ENCODE results near the gene FOXP3. TPM values are rescaled to one million over a fixed set of nuclear protein-coding genes. Genes with fewer than 3 reads are reported as not detected.

The FOXP3 gene
- polyA plus RNA-seq, 1 of the 3 experiments (the other 2 are of a cell fraction), result 0.12 TPM

- Histone ChIP-seq H2AFZ (ENCODE audit: low read depth) (no peak overlapping the region), H3K79me2 (ENCODE audit: insufficient read depth) (no peaks in the 10 kb centered on the region), H3K36me3 (replicated peaks in 1 of 2; ENCODE audit: control insufficient read depth in 1 of 2, insufficient read depth in 2 of 2, low read length in 1 of 2) (no peaks in the 10 kb centered on the region), H4K20me1 (ENCODE audit: insufficient read depth) (no peaks in the 10 kb centered on the region), H3K4me2 (no peak overlapping the region), H3K27ac (ENCODE audit: low read depth in 2 of 2, low read length in 1 of 2) (no peak overlapping the region), H3K4me3 (ENCODE audit: low read depth in 2 of 2, low read length in 1 of 2) (no peak overlapping the region), H3K27me3 (ENCODE audit: insufficient read depth) (peaks cover 18% of the 10 kb centered on the region; the same call in 1 of the 2 replicates), H3K9me3 (no peaks in the 10 kb centered on the region), H3K9me2 (no peaks in the 10 kb centered on the region), H3F3A (replicated peaks; ENCODE audit: insufficient read depth) (no peaks in the 10 kb centered on the region), H3K9ac (no peak overlapping the region), H3K4me1 (ENCODE audit: control insufficient read depth in 1 of 2, insufficient read depth in 2 of 2, low read depth in 1 of 2, low read length in 1 of 2) (no peaks in the 10 kb centered on the region)
- CTCF ChIA-PET, result no interaction called here
- POLR2A ChIA-PET, result no interaction called here
- 25% methylated on average over 2 of the region's 2 CpGs for WGBS (ENCODE audit: low lambda C conversion rate)
- TF ChIP-seq TCF12 (IDR thresholded peaks at IDR 0.05) (no peak), NFIC (IDR thresholded peaks at IDR 0.05; ENCODE audit: borderline replicate concordance) (no peak), POLR2AphosphoS5 (IDR thresholded peaks at IDR 0.05; ENCODE audit: low read depth, low read length) (no peak), EZH2phosphoT487 (IDR thresholded peaks at IDR 0.05; ENCODE audit: borderline replicate concordance, low read depth) (no peak)
- TF ChIP-seq, protein P1, sequence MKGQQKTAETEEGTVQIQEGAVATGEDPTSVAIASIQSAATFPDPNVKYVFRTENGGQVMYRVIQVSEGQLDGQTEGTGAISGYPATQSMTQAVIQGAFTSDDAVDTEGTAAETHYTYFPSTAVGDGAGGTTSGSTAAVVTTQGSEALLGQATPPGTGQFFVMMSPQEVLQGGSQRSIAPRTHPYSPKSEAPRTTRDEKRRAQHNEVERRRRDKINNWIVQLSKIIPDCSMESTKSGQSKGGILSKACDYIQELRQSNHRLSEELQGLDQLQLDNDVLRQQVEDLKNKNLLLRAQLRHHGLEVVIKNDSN (IDR thresholded peaks at IDR 0.05; ENCODE audit: borderline replicate concordance, low read depth), result no peak
- no peak for DNase-seq
Observed at GRCh38 chrX:49214416-49214815, 50.1 kb downstream of the FOXP3 start.

GRCh38 chrX:49212861-49213260 is 51.6 kb downstream of the FOXP3 start:
- no peak overlapping the region for H3K4me3 ChIP-seq (ENCODE audit: low read depth in 2 of 2, low read length in 1 of 2)
- H3K4me1 ChIP-seq (ENCODE audit: control insufficient read depth in 1 of 2, insufficient read depth in 2 of 2, low read depth in 1 of 2, low read length in 1 of 2), result no peaks in the 10 kb centered on the region
- DNase-seq, result no peak
- 0% methylated on average over 1 of the region's 1 CpG for WGBS (ENCODE audit: low lambda C conversion rate)
- H3K27me3 ChIP-seq (ENCODE audit: insufficient read depth), result peaks cover 24% of the 10 kb centered on the region; the same call in 1 of the 2 replicates
- H3K36me3 ChIP-seq (replicated peaks in 1 of 2; ENCODE audit: control insufficient read depth in 1 of 2, insufficient read depth in 2 of 2, low read length in 1 of 2), result no peaks in the 10 kb centered on the region
- CTCF ChIA-PET, result no interaction called here
- no peak overlapping the region for H2AFZ ChIP-seq (ENCODE audit: low read depth)
- no peaks in the 10 kb centered on the region for H3K9me3 ChIP-seq
- H3K27ac ChIP-seq (ENCODE audit: low read depth in 2 of 2, low read length in 1 of 2), result no peak overlapping the region
- H4K20me1 ChIP-seq (ENCODE audit: insufficient read depth), result no peaks in the 10 kb centered on the region
- H3K9ac ChIP-seq, result no peak overlapping the region
- POLR2A ChIA-PET, result no interaction called here
- H3F3A ChIP-seq (replicated peaks; ENCODE audit: insufficient read depth), result no peaks in the 10 kb centered on the region
- no peaks in the 10 kb centered on the region for H3K79me2 ChIP-seq (ENCODE audit: insufficient read depth)
- TF ChIP-seq SIN3A (IDR thresholded peaks at IDR 0.05; ENCODE audit: borderline replicate concordance, low read depth, low read length) (no peak), RCOR1 (IDR thresholded peaks at IDR 0.05; ENCODE audit: low read length) (no peak), JUND (IDR thresholded peaks at IDR 0.05) (no peak), MEF2A (IDR thresholded peaks at IDR 0.05; ENCODE audit: borderline replicate concordance, low read depth) (no peak), FOXJ3 (CRISPR knock-in tag; IDR thresholded peaks at IDR 0.05) (no peak), TAF1 (IDR thresholded peaks at IDR 0.05; ENCODE audit: borderline replicate concordance, low read depth, low read length) (no peak), NFIC (IDR thresholded peaks at IDR 0.05; ENCODE audit: borderline replicate concordance) (no peak), TEAD4 (IDR thresholded peaks at IDR 0.05; ENCODE audit: borderline replicate concordance, insufficient read depth) (no peak), TCF12 (IDR thresholded peaks at IDR 0.05) (no peak)
- TF ChIP-seq, protein P2, sequence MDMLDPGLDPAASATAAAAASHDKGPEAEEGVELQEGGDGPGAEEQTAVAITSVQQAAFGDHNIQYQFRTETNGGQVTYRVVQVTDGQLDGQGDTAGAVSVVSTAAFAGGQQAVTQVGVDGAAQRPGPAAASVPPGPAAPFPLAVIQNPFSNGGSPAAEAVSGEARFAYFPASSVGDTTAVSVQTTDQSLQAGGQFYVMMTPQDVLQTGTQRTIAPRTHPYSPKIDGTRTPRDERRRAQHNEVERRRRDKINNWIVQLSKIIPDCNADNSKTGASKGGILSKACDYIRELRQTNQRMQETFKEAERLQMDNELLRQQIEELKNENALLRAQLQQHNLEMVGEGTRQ (IDR thresholded peaks at IDR 0.05; ENCODE audit: borderline replicate concordance, low read depth, low read length), result no peak
- H3K4me2 ChIP-seq, result no peak overlapping the region
- H3K9me2 ChIP-seq, result no peaks in the 10 kb centered on the region

All from SK-N-SH (cell line).